HG03280 (cell line): ENCODE data around the gene CCR2.
"Not testable (repeated sequence)": the region's sequence is repeated elsewhere in the genome, so short reads cannot be mapped to it uniquely, and the experiment has no call there.

Experiments
- ATAC-seq: cut with Tn5 transposase; IDR thresholded peaks from one replicate; pipeline ENCODE4 v1.9.1; 2021; ENCODE audit warnings: mild to moderate bottlenecking, moderate library complexity; ENCODE audit not compliant: unreplicated experiment

Gene CCR2

GRCh38 chr3:46375814-46376213 lies 21.9 kb downstream of the CCR2 start:
- no peak for ATAC-seq

- ATAC-seq, result no peak
Observed at GRCh38 chr3:46378426-46378942, 24.6 kb downstream of the CCR2 start.

GRCh38 chr3:46380471-46381221 lies 26.7 kb downstream of the CCR2 start:
- ATAC-seq, result no peak

GRCh38 chr3:46381625-46382024 lies 27.7 kb downstream of the CCR2 start:
- ATAC-seq, result no peak

- ATAC-seq, result no peak
Observed at GRCh38 chr3:46383211-46383950, 29.5 kb downstream of the CCR2 start.

GRCh38 chr3:46383951-46384330 lies 30.0 kb downstream of the CCR2 start:
- ATAC-seq, result no peak

- no peak for ATAC-seq
Observed at GRCh38 chr3:46386205-46386604, 32.3 kb downstream of the CCR2 start.

- ATAC-seq, result not testable (repeated sequence)
Observed at GRCh38 chr3:46388847-46389246, 34.9 kb downstream of the CCR2 start.

GRCh38 chr3:46389306-46389705 lies 35.4 kb downstream of the CCR2 start:
- ATAC-seq, result no peak

- ATAC-seq, result not testable (repeated sequence)
Observed at GRCh38 chr3:46391526-46391925, 37.6 kb downstream of the CCR2 start.

GRCh38 chr3:46393011-46393410 lies 39.1 kb downstream of the CCR2 start:
- no peak for ATAC-seq

GRCh38 chr3:46393554-46394434 lies 39.9 kb downstream of the CCR2 start:
- no peak for ATAC-seq

GRCh38 chr3:46395210-46395661 lies 41.3 kb downstream of the CCR2 start:
- no peak for ATAC-seq

- no peak for ATAC-seq
Observed at GRCh38 chr3:46395766-46396530, 42.0 kb downstream of the CCR2 start.

GRCh38 chr3:46397111-46397510 lies 43.2 kb downstream of the CCR2 start:
- no peak for ATAC-seq

- ATAC-seq, result no peak
Observed at GRCh38 chr3:46398186-46398955, 44.5 kb downstream of the CCR2 start.

GRCh38 chr3:46399098-46399497 lies 45.2 kb downstream of the CCR2 start:
- ATAC-seq, result no peak

GRCh38 chr3:46399557-46399956 lies 45.6 kb downstream of the CCR2 start:
- no peak for ATAC-seq

GRCh38 chr3:46400000-46400734 lies 46.3 kb downstream of the CCR2 start:
- ATAC-seq, result no peak
